ENCODE measurements around the gene MYCT1. TPM values are rescaled to one million over a fixed set of nuclear protein-coding genes. Genes with fewer than 3 reads are reported as not detected.
"Not testable (repeated sequence)": the region's sequence is repeated elsewhere in the genome, so short reads cannot be mapped to it uniquely, and the experiment has no call there.

MYCT1 gene
- polyA plus RNA-seq (ENCODE audit: insufficient read length in 10 of 10), result 10 to 100 TPM; 16.2 to 26.5 (median 21.9) TPM
- long read RNA-seq, donor 1, transcript MYCT1-201 (2 exons, 3,030 nt), result major isoform, 7 of 7 reads
- long read RNA-seq, donor 1, partial matches to known transcripts, result 0 of 7 reads
- long read RNA-seq, donor 1, other reads (novel, unspliced or antisense), result 0 of 7 reads
- long read RNA-seq, donor 2, transcript MYCT1-201 (2 exons, 3,030 nt), result major isoform, 8 of 10 reads
- long read RNA-seq, donor 2, partial matches to known transcripts, result 0 of 10 reads
- long read RNA-seq, donor 2, other reads (novel, unspliced or antisense), result 0 of 10 reads
- long read RNA-seq, donor 3, result 0 reads
- long read RNA-seq, donor 4, transcript MYCT1-201 (2 exons, 3,030 nt), result major isoform, 5 of 5 reads
- long read RNA-seq, donor 4, partial matches to known transcripts, result 0 of 5 reads
- long read RNA-seq, donor 4, other reads (novel, unspliced or antisense), result 0 of 5 reads
- long read RNA-seq, donor 5, transcript MYCT1-201 (2 exons, 3,030 nt), result major isoform, 25 of 26 reads
- long read RNA-seq, donor 5, partial matches to known transcripts, result 0 of 26 reads
- long read RNA-seq, donor 5, other reads (novel, unspliced or antisense), result 0 of 26 reads
- long read RNA-seq, donor 6, transcript MYCT1-201 (2 exons, 3,030 nt), result major isoform, 13 of 14 reads
- long read RNA-seq, donor 6, partial matches to known transcripts, result 0 of 14 reads
- long read RNA-seq, donor 6, other reads (novel, unspliced or antisense), result 0 of 14 reads
- long read RNA-seq, donor 7, transcript MYCT1-201 (2 exons, 3,030 nt), result major isoform, 7 of 7 reads
- long read RNA-seq, donor 7, partial matches to known transcripts, result 0 of 7 reads
- long read RNA-seq, donor 7, other reads (novel, unspliced or antisense), result 0 of 7 reads
- long read RNA-seq, donor 8, transcript MYCT1-201 (2 exons, 3,030 nt), result major isoform, 5 of 24 reads
- long read RNA-seq, donor 8, partial matches to known transcripts, result 19 of 24 reads
- long read RNA-seq, donor 8, other reads (novel, unspliced or antisense), result 0 of 24 reads
- long read RNA-seq, donor 9, partial matches to known transcripts, result 0 of 2 reads
- long read RNA-seq, donor 9, other reads (novel, unspliced or antisense), result 0 of 2 reads

- no peak for DNase-seq
These were observed at the start of gene MYCT1 for GRCh38 chr6:152697634-152698033. Gene MYCT1 (plus strand): TSS chr6:152697897. CDS start chr6:152697903, 6 bp downstream.

- peak; percentile 77 to 90 (median 80) for DNase-seq
These were observed 49.6 kb upstream of the MYCT1 start for GRCh38 chr6:152648105-152648504.

GRCh38 chr6:152651986-152652385 lies 45.7 kb upstream of the MYCT1 start:
- DNase-seq, result no peak

GRCh38 chr6:152661776-152662175 lies 35.9 kb upstream of the MYCT1 start:
- DNase-seq, result no peak

- peak in 1 of 3 donors; percentile 40 for DNase-seq
These were observed 27.8 kb upstream of the MYCT1 start for GRCh38 chr6:152669895-152670294.

- no peak for DNase-seq
These were observed 26.5 kb upstream of the MYCT1 start for GRCh38 chr6:152671171-152671570.

- no peak for DNase-seq
These were observed 24.5 kb upstream of the MYCT1 start for GRCh38 chr6:152673236-152673635.

GRCh38 chr6:152680151-152680550 lies 17.5 kb upstream of the MYCT1 start:
- DNase-seq, result no peak

- no peak for DNase-seq
These were observed 16.7 kb upstream of the MYCT1 start for GRCh38 chr6:152680879-152681517.

- no peak for DNase-seq
These were observed 15.6 kb upstream of the MYCT1 start for GRCh38 chr6:152682141-152682540.

- not testable (repeated sequence) for DNase-seq
These were observed 14.8 kb upstream of the MYCT1 start for GRCh38 chr6:152682935-152683334.

- no peak for DNase-seq
These were observed 11.9 kb upstream of the MYCT1 start for GRCh38 chr6:152685819-152686218.

GRCh38 chr6:152695372-152696045 lies 2.2 kb upstream of the MYCT1 start:
- no peak for DNase-seq

GRCh38 chr6:152696522-152696921 lies 1.2 kb upstream of the MYCT1 start:
- peak in 1 of 3 donors; percentile 84 for DNase-seq

- DNase-seq, result no peak
These were observed 995 bp downstream of the MYCT1 start for GRCh38 chr6:152698692-152699091.

GRCh38 chr6:152700427-152700826 lies 2.7 kb downstream of the MYCT1 start:
- DNase-seq, result no peak

- peak in 1 of 3 donors; percentile 25 for DNase-seq
These were observed 3.6 kb downstream of the MYCT1 start for GRCh38 chr6:152701081-152701862.

GRCh38 chr6:152701863-152702401 lies 4.2 kb downstream of the MYCT1 start:
- DNase-seq, result no peak

- DNase-seq, result not testable (repeated sequence)
These were observed 6.1 kb downstream of the MYCT1 start for GRCh38 chr6:152703750-152704149.

GRCh38 chr6:152705327-152705726 lies 7.6 kb downstream of the MYCT1 start:
- no peak for DNase-seq

Measured in muscle of back (tissue), 13 donors.